K562 (cell line): ENCODE results near the gene SPCS3. TPM values are rescaled to one million over a fixed set of nuclear protein-coding genes. Genes with fewer than 3 reads are reported as not detected.

ENCODE experiments used
- ARID2 ChIP-seq: fragments of 450-650 bp; IDR thresholded peaks from 2 replicates; pipeline ENCODE4 v1.6.1; 2017; ENCODE audit warnings: antibody characterized with exemption, mild to moderate bottlenecking
- ASH1L ChIP-seq: fragments of 450-650 bp; IDR thresholded peaks from 2 replicates; pipeline ENCODE4 v1.6.1; 2018; ENCODE audit warnings: borderline replicate concordance, mild to moderate bottlenecking, low read depth; ENCODE audit not compliant: partially characterized antibody
- BDP1 ChIP-seq: IDR thresholded peaks from 3 replicates; pipeline ENCODE4 v1.6.1; 2011; ENCODE audit not compliant: insufficient read length, insufficient read depth
- BRD4 ChIP-seq: fragments of 200-600 bp; sonication (generic); IDR thresholded peaks from 2 replicates; pipeline ENCODE4 v1.6.1; 2017; ENCODE audit warnings: inconsistent platforms
- C11orf30 ChIP-seq: fragments of 450-650 bp; IDR thresholded peaks from 2 replicates; pipeline ENCODE4 v1.6.1; 2016; ENCODE audit warnings: low read depth, mild to moderate bottlenecking
- CBX1 ChIP-seq: sonication (generic); IDR thresholded peaks from 2 replicates; pipeline ENCODE4 v1.6.1; 2016; ENCODE audit warnings: antibody characterized with exemption, low read depth, mild to moderate bottlenecking
- CLOCK ChIP-seq: fragments of 250-450 bp; sonication (Bioruptor Pico); IDR thresholded peaks from 2 replicates; pipeline ENCODE4 v1.4.0; 2020; ENCODE audit warnings: mild to moderate bottlenecking, moderate library complexity, borderline replicate concordance
- CXXC5 ChIP-seq: fragments of 250-450 bp; sonication (Bioruptor Pico); IDR thresholded peaks from 2 replicates; pipeline ENCODE4 v1.8.0; 2022; ENCODE audit warnings: inconsistent platforms, mild to moderate bottlenecking, moderate library complexity
- FOSL1 ChIP-seq: fragments of 200-800 bp; sonication (Bioruptor generic); conservative IDR thresholded peaks from 2 replicates; pipeline ENCODE4 v1.6.1; 2016; ENCODE audit warnings: missing genetic modification characterization, missing compliant biosample characterization
- GATAD2B ChIP-seq: fragments of 450-650 bp; IDR thresholded peaks from 2 replicates; pipeline ENCODE4 v1.6.1; 2017; ENCODE audit warnings: mild to moderate bottlenecking, borderline replicate concordance
- HBP1 ChIP-seq: fragments of 450-650 bp; formaldehyde crosslinking; IDR thresholded peaks from 2 replicates; pipeline ENCODE4 v1.4.0; 2022; ENCODE audit warnings: missing genetic modification characterization
- MTA1 ChIP-seq: fragments of 450-650 bp; IDR thresholded peaks from 2 replicates; pipeline ENCODE4 v1.6.1; 2017; ENCODE audit warnings: borderline replicate concordance
- MTA2 ChIP-seq: fragments of 450-650 bp; IDR thresholded peaks from 2 replicates; pipeline ENCODE4 v1.6.1; 2016; ENCODE audit warnings: low read depth
- NFE2 ChIP-seq: IDR thresholded peaks from 2 replicates; pipeline ENCODE4 v1.6.1; 2014; ENCODE audit warnings: antibody characterized with exemption, low read depth
- NFIC ChIP-seq: fragments of 450-650 bp; IDR thresholded peaks from 2 replicates; pipeline ENCODE4 v1.6.1; 2017; ENCODE audit warnings: mild to moderate bottlenecking, inconsistent platforms
- POLR3G ChIP-seq: IDR thresholded peaks from 2 replicates; pipeline ENCODE4 v1.6.1; 2011; ENCODE audit not compliant: insufficient read length, insufficient replicate concordance; ENCODE audit errors: extremely low read depth
- PTRF ChIP-seq: fragments of 450-650 bp; IDR thresholded peaks from 2 replicates; pipeline ENCODE4 v1.6.1; 2016; ENCODE audit warnings: mild to moderate bottlenecking, missing genetic modification characterization, missing compliant biosample characterization
- RBM14 ChIP-seq: fragments of 200-400 bp; formaldehyde crosslinking; IDR thresholded peaks from 2 replicates; pipeline ENCODE4 v1.6.1; 2018; ENCODE audit warnings: low read depth, mild to moderate bottlenecking, low read length, moderate library complexity, borderline replicate concordance; ENCODE audit not compliant: insufficient read depth
- TFE3 ChIP-seq: fragments of 450-650 bp; formaldehyde crosslinking; IDR thresholded peaks from 2 replicates; pipeline ENCODE4 v1.4.0; 2020; ENCODE audit warnings: mild to moderate bottlenecking, mixed read lengths
- ZFPM2 ChIP-seq: fragments of 250-450 bp; sonication (Bioruptor Pico); IDR thresholded peaks from 2 replicates; pipeline ENCODE4 v1.5.1; 2022; ENCODE audit warnings: mild to moderate bottlenecking
- ZNF830 ChIP-seq: fragments of 250-450 bp; sonication (Bioruptor Pico); IDR thresholded peaks from 2 replicates; pipeline ENCODE4 v1.5.0; 2021; ENCODE audit warnings: mild to moderate bottlenecking
- polyA plus RNA-seq, 8 experiments: library from polyadenylated mRNA; depleted of rRNA in 4 of 8; stranded (reverse) in 5 of 8; unstranded in 3 of 8; fragments of >200 nt; fragmentation: Nextera tagmentation in 2 of 8; fragmentation: Illumina TruSeq in 1 of 8; extraction: Ambion mirVana in 2 of 8; extraction: Trizol in 1 of 8; gene quantifications; 2 replicates each; pipeline versions ENCODE4 v1.2.1 to v1.2.3, GENCODE V29; 2011 to 2014; ENCODE audit warnings: inconsistent platforms in 1 of 8, missing spikeins in 1 of 8
- total RNA-seq, 7 experiments: library from RNA; depleted of rRNA in 6 of 7; stranded (reverse); fragments of >200 nt in 6 of 7; fragmentation: Illumina TruSeq in 2 of 7; extraction: Trizol in 2 of 7; gene quantifications; 2 replicates each; pipeline versions ENCODE4 v1.2.1 to v1.2.3, GENCODE V29; 2011 to 2021; ENCODE audit warnings: low replicate concordance in 1 of 7
- TF ChIP-seq, protein P1 (sequence below): sonication (generic); formaldehyde crosslinking; IDR thresholded peaks from 2 replicates; pipeline ENCODE4 v1.5.0; 2020; ENCODE audit warnings: missing genetic modification reagents
- TF ChIP-seq, protein P2 (sequence below): conservative IDR thresholded peaks from 2 replicates; pipeline ENCODE4 v1.6.1; 2011; ENCODE audit warnings: low read depth, mild to moderate bottlenecking, low read length; ENCODE audit not compliant: control insufficient read depth

SPCS3 gene
- total and polyA plus RNA-seq, 9 of the 15 experiments (the other 6 are each of a cell fraction or from before 2014, with no cell fraction given) = 64.6 to 196 (median 85.4) TPM

- no peak for TF ChIP-seq TFE3
- no peak for TF ChIP-seq PTRF (tag)
- TF ChIP-seq CBX1 = no peak
- no peak for TF ChIP-seq RBM14
- TF ChIP-seq BDP1 = no peak
- no peak for TF ChIP-seq HBP1 (CRISPR knock-in tag)
- TF ChIP-seq, protein P1, sequence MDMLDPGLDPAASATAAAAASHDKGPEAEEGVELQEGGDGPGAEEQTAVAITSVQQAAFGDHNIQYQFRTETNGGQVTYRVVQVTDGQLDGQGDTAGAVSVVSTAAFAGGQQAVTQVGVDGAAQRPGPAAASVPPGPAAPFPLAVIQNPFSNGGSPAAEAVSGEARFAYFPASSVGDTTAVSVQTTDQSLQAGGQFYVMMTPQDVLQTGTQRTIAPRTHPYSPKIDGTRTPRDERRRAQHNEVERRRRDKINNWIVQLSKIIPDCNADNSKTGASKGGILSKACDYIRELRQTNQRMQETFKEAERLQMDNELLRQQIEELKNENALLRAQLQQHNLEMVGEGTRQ (CRISPR knock-in tag) = no peak
- TF ChIP-seq BRD4 = no peak
- TF ChIP-seq, protein P2, sequence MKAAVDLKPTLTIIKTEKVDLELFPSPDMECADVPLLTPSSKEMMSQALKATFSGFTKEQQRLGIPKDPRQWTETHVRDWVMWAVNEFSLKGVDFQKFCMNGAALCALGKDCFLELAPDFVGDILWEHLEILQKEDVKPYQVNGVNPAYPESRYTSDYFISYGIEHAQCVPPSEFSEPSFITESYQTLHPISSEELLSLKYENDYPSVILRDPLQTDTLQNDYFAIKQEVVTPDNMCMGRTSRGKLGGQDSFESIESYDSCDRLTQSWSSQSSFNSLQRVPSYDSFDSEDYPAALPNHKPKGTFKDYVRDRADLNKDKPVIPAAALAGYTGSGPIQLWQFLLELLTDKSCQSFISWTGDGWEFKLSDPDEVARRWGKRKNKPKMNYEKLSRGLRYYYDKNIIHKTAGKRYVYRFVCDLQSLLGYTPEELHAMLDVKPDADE = no peak
- TF ChIP-seq CLOCK (CRISPR knock-in tag) = no peak
- TF ChIP-seq ARID2 = no peak
- no peak for TF ChIP-seq POLR3G
- TF ChIP-seq MTA2 = peak; percentile 7; the same call in 1 of the 2 replicates
- TF ChIP-seq C11orf30 = peak; percentile 63; the same call in 1 of the 2 replicates
- no peak for TF ChIP-seq ZNF830 (CRISPR knock-in tag)
- no peak for TF ChIP-seq GATAD2B
- TF ChIP-seq NFIC = peak; percentile 22; the same call in 1 of the 2 replicates
- peak; percentile 48; the same call in 1 of the 2 replicates for TF ChIP-seq NFE2
- no peak for TF ChIP-seq FOSL1
- no peak for TF ChIP-seq ZFPM2 (CRISPR knock-in tag)
- peak; percentile 62 for TF ChIP-seq MTA1
- no peak for TF ChIP-seq CXXC5 (CRISPR knock-in tag)
- TF ChIP-seq ASH1L = no peak
Measured at GRCh38 chr4:176288020-176288419, 31.7 kb upstream of the SPCS3 start (continued).
